GM19099 (cell line): ENCODE results near the gene FITM2.

Source experiments
- POLR2A ChIP-seq: IDR thresholded peaks from 3 replicates; pipeline ENCODE4 v1.6.1; 2011; ENCODE audit warnings: low read depth; ENCODE audit not compliant: insufficient read length; ENCODE audit errors: extremely low read depth

Gene FITM2, protein sequence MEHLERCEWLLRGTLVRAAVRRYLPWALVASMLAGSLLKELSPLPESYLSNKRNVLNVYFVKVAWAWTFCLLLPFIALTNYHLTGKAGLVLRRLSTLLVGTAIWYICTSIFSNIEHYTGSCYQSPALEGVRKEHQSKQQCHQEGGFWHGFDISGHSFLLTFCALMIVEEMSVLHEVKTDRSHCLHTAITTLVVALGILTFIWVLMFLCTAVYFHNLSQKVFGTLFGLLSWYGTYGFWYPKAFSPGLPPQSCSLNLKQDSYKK

DNA sequence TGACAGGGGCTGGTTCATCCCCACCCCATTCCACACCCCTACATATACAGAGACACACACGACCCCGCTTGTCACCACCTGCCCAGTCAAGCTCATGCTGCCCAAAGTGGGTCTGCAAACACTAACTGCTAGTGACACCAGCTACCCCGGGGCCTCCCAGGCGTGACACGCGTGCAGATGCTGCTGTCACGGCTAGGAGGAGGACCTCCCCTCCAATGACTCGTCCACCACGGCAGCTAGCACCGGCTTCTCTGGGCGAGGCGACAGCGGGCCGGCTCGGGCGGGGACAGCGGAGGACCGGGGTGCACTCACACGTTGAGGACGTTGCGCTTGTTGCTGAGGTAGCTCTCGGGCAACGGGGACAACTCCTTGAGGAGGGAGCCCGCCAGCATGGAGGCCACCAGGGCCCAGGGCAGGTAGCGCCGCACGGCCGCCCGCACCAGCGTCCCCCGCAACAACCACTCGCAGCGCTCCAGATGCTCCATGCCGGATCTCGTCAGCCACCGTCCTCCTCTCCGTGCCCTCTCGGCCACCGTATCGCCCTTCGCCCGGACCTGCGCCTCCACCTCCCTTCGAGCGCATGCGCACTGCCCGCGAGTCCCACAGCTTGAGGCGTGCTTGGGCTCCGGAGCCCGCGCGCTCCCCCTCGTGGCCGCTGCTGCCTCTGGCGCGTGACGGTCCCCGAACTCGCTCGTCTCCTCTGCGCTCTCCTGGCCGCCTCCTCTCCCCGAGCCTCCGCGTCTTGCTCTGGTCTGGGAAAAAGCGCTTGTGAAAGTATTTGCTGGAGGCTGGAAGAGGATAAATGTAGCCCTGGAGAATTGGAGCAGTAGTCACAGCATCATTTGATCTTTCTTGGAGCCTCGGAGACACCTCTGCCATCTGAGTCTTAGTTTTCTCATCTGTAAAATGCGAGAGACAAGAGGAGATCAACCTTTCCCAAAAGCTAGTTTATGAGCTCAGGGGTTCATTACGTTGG lies at the start of gene FITM2:
FITM2 (minus strand) TSS at position 539 of the 976 bp plus-strand sequence; CDS start at position 485, 54 bp downstream.
- peak; percentile 53 for TF ChIP-seq POLR2A

DNA sequence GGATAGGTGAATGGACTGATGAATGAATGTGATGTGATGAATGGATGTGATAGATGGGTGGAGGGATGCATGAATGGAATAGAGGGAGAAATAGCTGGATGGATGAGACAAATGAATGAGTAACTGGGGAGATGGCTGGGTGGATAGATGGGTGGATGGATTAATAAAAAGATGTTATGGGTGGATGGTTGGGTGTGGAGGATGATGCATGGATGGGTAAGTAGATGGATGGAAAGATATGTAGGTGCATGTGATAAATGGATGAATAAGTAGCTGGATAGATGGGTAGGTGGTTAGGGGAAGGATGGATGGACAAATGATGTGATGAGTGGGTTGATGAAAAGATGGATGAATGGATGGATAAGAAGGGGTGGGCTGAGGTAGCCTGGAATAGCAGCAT lies 49.2 kb upstream of the FITM2 start:
- no peak for TF ChIP-seq POLR2A

DNA sequence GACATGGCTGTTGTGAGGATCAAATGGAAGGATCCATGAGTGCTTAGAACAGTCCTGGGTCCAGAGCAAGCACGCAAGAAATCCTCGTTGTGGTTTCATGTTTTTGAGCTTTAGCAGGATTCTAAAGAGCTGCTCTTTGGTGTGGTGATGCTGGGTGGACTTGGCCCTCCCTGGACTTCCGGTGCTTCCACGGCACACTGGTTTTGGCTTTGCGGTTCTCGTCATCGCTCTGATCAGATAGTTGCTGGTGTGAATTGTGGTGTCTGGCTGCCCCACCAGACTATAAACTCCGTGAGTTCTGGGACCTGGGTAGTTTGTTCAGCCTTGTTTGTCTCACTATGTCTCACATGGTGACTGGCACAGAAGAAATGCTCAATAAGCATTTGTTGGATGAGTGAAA lies 47.8 kb upstream of the FITM2 start:
- TF ChIP-seq POLR2A = no peak

DNA sequence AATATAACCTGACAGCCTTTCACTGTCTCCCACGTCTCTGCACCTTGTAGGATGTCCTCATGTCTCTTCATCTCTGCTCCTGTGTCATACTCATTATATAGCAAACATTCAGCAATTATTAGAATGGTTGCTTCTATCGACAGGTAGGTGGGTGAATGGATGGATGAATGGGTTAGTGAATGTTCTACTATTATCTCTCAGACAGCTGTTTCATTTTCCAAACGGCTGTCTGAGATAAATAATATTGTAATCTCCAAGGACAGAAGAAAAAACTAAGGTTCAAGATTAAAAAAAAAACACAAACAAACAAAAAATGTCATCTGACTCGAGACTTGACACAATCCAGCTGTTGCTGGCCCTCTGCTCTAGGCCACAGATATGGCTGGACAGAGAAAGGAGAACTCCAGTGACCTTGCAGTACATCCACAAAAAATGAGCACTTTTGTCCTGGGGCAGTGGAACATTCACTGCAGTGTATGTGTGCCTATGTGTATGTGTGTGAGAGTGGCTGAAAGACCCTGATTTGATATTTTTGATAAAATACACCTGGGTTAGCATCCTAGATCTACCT lies 46.6 kb upstream of the FITM2 start:
- no peak for TF ChIP-seq POLR2A

DNA sequence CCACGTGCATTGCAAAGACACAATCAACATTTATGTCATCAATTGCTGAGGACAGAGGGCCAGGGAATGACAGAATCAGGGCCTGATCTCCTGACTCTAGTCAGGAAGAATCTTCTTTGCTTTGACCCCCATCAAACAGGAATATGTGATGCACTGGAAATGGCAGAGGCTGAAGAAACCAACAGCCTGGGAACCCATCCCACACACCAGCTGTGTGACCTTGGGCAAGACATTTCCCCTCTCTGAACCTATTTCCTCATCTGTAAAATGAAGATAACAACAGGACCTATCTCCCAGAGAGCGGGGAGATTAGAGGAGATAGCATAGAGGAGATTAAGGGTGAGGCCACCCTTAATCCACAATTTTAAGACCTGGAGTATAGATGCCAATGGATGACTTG lies 46.0 kb upstream of the FITM2 start:
- TF ChIP-seq POLR2A = no peak

DNA sequence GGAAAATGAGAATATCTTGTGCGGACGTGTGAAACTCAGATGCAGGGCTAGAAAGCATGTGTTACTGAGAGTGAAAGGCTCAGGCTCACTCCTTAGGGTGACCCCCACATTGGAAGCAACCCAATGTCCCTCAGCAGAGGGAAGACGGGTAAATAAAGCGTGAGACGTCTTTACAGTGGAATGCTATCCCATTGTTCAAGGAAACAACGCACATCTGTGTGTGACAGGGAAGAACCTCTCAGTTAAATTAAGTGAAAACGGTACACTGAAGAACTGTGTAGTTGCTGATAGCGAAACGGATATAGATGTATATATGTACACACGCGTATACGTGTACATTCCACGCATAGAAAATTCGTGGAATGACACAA lies 45.3 kb upstream of the FITM2 start:
- no peak for TF ChIP-seq POLR2A

DNA sequence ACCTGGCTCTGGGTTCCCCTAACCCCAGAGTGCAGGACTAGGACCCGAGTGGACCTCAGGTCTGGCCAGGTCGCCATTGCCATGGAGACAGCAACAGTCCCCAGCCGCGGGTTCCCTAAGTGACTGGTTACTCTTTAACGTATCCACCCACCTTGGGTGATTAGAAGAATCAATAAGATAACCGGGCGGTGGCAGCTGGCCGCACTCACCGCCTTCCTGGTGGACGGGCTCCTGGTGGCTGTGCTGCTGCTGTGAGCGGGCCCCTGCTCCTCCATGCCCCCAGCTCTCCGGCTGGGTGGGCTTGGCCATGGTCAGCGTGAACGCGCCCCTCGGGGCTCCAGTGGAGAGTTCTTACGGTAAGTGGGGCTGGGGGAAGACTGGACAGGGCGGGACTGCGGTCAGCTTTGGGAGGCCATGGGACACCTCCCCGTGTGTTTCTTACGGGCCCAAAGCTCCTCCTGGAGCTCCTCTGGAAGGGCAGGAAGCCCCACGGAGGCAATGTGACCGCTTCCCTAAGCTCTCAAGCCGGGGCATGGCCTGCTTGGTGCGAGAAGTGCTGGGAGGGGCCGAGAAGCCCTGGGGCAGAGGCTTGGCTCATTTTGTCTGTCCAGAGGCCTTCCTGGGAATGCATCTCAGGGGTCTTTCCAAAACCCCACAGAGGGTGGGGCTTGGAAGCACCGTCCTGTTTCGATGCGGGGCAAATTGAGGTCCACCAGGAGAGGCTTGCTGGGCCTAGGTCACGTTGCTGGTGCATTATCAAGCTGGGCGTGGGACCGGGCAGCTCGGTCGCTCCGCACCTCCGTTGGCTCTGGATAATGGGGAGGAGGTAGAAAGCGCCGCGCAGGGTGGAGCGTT lies 44.7 kb upstream of the FITM2 start, which contains the start of gene HNF4A:
HNF4A (plus strand) TSS at position 202 of the 855 bp plus-strand sequence; CDS start at position 308, 106 bp downstream.
- no peak for TF ChIP-seq POLR2A

DNA sequence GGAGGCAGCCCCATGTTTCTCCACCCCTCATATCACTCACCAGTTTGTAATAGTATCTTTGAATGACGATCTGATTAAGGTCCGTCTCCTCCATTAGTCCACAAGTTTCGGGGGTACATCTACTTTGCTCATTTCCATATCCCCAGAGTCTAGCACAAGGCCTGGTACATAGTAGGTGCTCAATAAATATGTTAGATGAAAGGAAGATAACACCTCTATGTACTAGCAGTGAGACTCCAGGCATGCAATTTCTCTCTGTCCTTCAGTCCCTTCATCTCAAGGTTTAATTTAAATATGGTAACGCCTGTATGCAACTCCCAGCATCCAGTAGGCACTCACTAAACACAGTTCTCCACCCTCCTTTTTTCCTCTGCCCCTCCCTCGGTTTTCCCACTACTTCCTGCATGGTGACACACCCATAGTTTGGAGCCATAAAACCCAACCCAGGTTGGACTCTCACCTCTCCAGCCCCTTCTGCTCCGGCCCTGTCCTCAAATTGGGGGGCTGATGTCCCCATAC lies 44.0 kb upstream of the FITM2 start:
- TF ChIP-seq POLR2A = no peak

DNA sequence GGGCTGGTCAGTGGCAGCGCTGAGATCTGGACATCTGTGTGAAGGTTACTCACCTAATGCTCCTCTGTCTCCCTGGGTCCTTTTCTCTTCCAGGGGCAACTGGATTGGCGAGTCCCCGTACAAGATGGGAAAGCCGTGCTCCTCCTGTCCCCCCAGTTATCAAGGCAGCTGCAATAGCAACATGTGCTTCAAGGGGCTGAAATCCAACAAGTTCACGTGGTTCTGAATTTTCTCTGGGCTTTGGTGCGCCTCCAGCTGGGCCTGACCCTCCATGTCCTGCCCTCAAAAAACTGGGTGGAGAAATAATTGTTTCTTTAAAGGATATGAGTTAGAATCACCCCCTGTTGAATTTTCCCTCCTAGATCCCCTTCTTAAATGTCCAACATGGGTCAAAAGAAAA lies 39.6 kb upstream of the FITM2 start:
- no peak for TF ChIP-seq POLR2A

DNA sequence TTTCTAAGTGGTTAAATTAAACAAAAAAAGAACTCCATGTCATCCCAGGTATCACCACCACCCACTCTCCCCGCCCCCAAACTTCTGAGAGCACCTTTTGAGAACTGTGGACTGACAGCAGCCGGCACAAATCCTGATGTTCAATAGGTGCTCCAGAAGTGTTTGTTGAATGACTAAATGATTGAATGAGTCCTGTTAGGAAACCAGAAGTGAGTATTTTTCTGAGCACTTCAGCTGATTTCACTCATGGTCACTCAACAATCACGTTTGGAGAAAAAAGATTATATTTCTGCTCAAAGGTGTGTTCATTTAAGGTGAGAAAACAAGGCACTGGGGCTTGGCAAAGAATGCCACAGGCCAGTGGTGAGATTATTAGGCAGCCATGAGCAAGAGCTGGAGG lies 38.3 kb upstream of the FITM2 start:
- TF ChIP-seq POLR2A = no peak

DNA sequence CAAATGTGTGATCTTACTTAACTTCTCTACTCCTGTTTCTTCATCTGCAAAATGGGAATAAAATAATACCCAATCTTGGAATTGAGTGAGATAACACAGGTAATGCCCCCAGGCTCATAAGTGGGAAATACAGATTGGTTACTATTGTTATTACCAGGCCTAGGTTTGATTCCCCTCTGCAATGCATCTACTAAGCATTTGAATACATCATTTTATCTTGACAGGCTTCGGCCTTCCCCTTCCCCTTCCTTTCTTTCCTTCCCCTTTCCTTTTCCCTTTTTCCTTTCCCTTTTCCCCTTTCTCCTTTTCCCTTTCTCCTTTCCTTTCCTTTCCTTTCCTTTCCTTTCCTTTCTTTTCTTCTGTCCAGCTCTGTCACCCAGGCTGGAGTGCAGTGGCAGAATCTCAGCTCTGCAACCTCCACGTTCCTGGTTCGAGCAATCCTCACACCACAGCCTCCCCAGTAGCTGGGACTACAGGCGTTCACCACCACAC lies 37.2 kb upstream of the FITM2 start:
- no peak for TF ChIP-seq POLR2A

DNA sequence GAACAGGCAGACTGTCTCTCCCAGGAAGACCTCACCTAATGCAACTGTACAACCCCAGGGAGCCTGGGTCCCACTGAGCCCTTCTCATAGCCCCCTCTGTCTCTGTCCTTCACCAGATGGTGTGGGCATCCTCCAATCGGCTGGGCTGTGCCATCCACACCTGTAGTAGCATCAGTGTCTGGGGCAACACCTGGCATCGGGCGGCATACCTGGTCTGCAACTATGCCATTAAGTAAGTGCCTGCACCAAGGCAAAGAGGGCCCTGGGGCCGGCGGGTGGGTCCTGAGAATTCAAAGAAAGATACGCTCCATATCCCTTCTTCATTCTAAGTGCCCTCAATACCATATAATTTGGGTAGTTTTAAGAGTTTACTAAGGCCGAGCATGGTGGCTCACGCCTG lies 34.1 kb upstream of the FITM2 start:
- no peak for TF ChIP-seq POLR2A

DNA sequence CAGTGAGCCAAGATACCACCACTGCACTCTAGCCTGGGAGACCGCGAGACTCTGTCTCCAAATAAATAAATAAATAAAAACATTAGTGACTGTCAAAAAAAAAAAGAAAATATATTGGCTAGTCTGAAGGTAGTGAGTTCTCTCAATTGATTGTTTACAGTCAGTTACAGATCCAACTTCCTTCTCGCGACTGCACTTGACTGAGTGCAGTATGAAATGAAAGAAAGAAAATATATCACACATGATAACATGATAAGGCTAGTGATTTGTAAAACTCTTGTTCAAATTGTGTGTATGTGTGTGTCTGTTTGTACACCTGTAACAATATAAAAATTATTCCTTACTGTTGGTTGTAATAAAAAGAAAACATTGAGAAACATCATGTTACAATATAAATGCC lies 33.7 kb upstream of the FITM2 start:
- TF ChIP-seq POLR2A = no peak

DNA sequence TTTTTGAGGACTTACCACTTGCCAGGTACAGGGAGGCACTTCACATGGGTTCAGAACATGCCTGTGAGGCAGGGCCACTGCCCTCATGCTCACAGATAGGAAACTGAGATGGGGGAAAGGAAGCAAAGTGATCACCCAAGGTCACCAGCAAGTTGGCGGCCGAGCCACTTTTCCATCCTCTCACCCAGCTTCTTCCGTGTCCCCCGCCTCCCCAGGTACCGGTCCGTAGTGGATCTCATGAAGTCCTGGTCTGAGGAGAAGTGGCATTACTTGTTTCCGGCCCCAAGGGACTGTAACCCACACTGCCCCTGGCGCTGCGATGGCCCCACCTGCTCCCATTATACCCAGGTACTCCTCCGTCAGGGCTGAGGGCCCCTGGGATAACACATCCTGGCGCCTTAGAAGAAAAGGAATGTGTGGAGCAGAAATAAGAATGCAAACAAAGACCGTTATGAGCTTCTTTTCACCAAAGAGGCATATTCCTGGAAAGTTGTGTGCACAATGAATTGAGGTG lies 32.2 kb upstream of the FITM2 start:
- TF ChIP-seq POLR2A = no peak
